ENCODE results near the gene NCBP3. TPM values are rescaled to one million over a fixed set of nuclear protein-coding genes. Genes with fewer than 3 reads are reported as not detected.

NCBP3 gene, protein sequence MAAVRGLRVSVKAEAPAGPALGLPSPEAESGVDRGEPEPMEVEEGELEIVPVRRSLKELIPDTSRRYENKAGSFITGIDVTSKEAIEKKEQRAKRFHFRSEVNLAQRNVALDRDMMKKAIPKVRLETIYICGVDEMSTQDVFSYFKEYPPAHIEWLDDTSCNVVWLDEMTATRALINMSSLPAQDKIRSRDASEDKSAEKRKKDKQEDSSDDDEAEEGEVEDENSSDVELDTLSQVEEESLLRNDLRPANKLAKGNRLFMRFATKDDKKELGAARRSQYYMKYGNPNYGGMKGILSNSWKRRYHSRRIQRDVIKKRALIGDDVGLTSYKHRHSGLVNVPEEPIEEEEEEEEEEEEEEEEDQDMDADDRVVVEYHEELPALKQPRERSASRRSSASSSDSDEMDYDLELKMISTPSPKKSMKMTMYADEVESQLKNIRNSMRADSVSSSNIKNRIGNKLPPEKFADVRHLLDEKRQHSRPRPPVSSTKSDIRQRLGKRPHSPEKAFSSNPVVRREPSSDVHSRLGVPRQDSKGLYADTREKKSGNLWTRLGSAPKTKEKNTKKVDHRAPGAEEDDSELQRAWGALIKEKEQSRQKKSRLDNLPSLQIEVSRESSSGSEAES
- 30.3 TPM for polyA plus RNA-seq (2013, experiment 1 of 2; ENCODE audit: insufficient read length)
- polyA plus RNA-seq (2013, experiment 2 of 2; ENCODE audit: insufficient read length) = 32.8 TPM

DNA sequence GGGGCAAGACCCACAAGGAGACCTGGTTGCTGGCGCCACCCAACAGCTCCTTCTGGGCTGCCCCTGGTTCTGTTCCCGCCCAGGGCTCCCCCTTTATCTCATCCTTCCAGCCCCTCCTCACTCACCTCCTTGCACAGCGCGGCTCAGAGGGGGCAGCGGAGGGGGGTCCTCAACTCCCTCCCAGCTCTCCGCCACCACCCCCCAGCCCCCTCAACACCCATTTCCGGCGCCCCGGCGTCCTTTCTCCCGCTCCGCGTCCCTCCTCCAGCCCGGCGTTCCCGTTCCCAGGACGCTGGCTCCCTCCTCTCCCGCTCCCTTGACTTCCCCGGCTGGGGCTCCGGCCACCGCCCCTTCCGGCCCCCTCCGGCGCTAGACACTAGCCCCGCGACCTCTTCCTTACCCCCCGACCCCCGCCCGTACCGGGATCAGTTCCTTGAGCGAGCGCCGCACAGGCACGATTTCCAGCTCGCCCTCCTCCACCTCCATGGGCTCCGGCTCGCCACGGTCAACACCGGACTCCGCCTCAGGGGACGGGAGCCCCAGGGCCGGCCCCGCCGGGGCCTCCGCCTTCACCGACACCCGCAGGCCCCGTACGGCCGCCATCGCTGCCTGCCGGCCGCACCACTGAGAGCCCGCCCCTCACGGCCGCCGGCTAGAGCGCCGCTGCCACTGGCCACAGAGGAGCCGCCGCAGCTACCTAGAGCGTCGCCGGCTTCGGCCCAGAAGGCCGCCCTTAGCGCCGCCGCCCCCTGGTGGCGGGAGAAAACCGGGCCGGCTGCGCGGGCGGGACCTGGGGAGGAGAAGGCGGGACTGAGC lies at the start of gene NCBP3:
NCBP3 (minus strand) TSS at position 626 of the 816 bp plus-strand sequence; CDS start at position 603, 23 bp downstream.
- peak; percentile 88 for DNase-seq

DNA sequence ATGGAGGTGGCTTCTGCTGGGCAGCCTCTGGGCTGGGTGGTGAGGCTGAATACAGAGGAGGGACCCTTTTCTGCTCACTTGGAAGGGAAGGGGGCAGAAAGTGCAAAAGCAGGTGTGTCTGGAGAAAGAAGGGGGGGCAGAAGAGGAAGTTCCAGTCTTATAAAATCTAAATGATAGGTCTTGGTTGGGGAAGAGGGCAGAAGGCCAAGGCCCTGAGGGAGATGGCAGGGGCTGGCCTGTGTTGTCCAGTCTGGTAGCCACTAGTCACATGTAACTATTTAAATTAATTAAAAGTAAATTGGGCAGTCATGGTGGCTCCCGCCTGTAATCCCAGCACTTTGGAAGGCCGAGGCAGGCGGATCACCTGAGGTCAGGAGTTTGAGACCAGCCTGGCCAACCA lies 49.3 kb upstream of the NCBP3 start:
- DNase-seq = no peak

DNA sequence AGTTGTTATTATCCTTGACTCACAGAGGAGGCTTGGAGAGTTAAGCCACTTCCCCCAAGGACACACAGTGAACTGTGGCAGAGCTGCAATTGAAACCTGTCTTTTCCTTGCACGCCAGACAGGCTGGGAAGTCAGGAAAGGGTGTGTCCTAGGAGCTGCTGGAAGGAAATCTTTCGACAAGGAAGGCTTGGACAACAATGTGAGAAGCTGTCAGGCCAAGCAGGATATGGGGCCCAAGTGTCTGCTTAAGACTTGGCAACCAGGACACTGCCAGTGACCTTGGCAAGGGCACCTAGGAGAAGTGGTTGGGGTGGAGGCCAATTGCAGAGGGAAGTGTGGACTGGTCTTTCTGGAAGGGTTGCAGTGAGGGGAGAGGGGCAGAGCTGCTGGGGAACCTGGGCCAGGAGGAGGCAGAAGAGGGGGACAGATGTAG lies 48.9 kb upstream of the NCBP3 start:
- peak; percentile 56 for DNase-seq

DNA sequence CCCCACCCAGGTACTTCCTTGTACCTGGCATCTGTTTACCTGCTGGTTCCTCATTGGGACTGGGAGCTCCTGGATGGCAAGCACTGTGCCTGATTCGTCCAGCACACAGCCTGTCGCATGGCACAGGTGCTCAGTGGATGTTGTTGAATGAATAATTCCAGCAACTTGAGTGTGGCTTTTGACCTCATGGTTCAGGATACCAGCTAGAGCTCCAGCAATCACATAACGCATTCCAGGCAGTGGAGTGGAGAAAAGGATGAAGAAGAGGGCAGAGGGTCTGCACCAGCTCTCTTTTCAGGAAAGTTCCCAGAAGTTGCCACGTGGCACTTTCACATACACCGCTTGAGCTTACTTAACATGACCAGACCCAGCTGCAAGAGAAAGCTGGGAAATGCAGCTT lies 48.1 kb upstream of the NCBP3 start:
- DNase-seq = no peak

DNA sequence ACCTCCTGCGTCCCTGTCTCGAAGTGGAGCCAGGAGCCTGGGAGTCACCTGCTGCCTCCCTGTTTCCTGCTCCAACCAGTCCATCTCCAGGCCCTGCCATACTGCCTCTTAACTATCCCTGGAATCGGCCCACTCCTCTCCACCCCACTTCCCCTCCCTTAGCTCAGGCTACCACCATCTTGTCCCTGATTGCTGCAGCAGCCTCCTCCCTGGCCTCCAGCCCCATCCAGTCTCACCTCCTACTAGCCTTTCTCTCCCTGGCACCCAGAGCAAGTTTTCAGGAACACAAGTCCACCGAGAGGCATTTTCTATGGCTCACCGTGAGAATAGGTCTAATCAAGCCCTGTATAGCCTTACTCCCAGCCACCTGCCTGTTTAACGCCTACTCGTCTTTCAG lies 47.7 kb upstream of the NCBP3 start:
- no peak for DNase-seq

DNA sequence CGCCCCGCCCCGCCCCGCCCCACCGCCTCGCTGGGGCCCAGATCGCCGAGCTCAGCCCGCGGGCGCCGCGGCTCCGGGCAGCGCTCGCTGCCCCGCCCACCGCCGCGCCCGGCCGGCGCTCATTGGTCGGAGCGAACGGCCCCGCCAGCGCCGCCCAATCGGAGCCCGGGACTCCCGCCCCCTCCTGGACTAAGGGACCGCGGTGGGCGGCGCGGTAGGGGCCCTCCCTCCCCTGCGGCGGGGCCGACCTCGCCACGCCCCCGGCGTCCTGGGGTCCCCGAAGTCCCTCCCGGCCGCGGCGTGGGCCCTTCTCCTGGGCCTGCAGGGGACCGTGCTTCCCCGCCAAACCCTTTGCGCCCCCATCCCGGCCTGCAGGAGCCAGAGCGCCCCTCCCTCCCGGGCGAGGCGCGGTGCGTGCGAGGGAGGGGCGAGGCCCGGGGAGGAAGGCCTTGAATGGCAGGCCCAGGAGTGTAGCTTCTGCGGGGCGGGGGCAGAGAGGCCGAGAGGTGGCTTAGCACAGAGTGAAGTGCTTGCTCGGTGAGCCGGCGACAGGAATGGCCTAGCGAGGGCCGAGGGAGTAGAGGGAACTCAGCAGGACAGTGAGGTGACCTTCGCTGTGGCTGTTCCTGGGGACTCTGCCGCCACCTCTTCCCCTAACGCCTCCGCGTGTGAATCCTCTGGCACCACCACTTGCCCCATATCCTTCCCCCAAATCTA lies 47.1 kb upstream of the NCBP3 start, which contains the start of gene CAMKK1:
CAMKK1 (minus strand) TSS at position 51 of the 717 bp plus-strand sequence. CDS start 7,366 bp downstream, outside the sequence.
- DNase-seq = peak; percentile 86

DNA sequence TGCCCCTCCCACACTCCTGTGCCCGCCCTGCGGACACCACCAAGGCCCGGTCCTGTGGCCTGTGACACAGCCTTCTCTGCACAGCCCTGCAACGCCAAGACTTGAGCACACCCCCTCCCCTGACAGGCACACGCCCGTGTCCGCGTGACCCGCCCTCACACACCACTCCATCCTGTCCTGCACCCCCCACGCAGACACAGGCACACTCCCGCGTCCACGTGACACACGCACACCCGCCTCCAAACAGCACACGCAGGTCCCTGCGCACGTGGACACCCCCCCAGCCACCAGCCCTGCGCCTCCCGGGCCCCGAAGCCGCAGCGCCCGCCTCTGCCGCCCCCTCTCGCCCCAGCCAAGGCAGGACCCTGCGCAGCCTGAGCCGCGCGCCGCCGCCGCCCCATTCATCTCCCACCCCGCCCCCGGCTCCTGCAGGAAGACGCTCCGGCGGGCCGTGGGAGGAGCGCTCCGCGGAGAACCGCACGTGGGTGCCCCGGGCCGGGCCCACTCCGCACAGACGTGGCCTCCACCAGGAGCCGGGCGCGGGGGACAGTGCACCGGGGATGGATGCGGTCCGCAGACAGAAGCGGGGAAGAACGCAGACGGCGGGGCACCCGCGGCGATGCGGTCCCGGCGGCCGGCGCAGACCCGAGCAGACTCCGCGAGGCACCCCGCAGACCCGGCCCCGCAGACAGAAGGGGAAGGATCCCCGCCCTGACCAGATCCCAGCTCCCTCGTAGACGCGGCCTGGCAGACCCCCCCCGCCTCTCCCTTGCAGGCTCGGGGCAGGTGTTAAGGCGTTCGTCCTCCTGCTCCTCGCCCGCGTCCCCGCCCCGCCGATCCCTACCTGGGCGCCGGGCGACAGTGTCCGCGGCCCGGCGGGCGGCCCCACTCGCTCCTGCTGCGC lies 46.3 kb upstream of the NCBP3 start:
- peak; percentile 67 for DNase-seq

DNA sequence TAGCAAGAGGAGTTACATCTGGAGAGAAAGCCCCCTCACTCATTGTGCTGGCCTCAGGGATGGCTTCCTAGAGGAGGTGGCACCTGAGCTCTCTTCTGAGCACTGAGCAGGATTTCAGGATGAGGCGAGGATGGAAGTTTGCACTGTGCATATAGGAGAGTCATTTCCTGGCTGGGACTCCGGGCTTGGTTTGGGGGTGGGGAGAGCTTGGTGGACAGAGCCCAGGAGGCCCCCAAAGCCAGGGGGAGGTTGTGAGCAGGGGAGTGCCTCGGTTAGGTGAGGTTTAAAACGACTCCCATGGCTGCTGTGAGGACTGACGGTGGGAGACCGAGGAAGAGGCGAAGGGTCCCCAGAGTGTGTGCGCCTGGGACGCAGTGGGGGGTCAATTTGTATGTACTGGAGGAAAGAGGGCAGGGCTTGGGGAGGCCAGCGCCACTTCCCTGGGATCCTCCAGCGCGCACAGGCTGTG lies 45.6 kb upstream of the NCBP3 start:
- peak; percentile 40 for DNase-seq

DNA sequence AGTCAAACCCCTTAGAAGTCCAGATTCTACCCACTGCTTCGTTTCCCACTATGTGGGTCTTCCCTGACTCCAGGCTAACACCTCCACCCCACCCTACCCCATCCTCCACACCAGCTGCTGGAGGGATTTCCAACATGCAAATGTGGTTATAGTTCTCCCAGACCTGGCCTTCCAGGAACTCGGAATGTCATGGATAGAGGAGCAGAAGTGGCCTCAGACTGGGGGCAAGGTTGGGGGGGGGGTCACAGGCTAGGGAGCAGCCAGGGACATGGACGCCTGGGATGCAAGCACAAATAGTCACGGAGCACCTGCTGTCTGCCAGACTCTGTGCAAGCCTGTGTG lies 44.8 kb upstream of the NCBP3 start:
- DNase-seq = no peak

DNA sequence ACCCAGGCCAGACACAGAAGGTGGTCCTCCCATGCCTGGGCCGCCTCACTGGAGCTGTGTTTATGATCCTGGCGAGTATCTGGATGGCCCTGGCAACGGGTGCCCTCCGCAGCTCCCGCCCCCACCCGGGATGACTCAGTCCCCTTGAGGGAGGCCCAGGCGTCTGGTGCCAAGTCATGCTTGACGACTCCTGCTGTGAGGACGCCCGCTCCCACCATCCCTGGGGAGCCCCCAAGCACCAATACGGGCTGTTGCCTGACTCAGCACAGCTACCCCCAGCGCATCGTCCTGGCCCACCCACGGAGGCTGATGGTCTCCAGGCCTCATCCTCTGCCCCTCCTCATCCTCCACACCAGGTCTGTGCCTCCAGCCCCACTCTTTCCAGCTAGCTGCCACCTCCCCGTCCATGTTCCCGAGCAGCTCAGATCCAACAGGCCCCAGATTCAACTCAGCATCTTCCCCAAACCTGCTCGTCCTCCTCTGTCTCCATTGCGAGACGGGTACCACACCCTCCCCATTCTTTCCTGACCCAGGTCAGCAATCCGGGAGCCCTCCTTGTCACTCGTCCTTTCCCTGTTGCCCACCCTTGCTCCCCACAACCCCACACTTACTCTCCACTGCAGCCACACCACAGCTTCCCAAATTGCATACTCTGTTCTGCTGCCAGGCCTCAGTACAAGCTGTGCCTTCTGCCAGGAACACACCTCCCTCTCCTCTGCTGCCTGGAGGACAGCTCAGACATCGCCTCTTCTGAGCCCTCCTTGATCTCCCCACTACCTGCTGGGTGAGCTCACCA lies 44.2 kb upstream of the NCBP3 start:
- peak; percentile 94 for DNase-seq

DNA sequence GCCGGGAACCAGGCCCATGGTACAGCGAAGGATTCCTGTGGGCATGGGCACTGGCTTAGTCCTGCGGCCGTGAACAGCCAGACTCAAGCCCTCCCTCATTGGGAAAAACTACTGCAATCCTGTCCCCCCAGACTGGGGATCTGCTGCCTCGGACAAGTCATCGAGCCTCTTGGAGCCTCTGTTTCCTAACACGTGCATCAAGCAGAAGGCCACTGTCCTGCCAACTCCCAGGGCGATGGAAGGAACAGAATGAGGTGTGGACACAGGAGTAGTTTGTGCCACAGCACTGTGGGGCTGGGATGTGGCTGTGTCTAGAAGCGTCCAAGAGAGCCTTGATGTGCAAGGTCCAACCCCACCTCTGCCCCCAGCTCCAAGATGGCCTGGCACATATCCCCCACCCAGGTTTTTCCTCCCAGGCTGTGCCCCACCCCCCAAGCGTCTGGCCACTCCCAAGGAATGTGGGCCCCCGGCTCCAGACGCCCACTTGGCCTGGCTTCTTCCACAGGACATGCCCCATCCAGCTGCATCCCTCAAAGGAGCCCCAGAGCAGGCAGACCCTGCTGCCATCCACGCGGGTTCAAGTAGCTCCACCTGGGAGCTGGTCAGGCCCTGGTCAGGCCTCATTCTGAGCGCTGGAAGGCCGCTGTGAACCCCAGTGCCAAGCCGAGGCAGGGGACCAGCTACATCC lies 43.4 kb upstream of the NCBP3 start:
- no peak for DNase-seq

DNA sequence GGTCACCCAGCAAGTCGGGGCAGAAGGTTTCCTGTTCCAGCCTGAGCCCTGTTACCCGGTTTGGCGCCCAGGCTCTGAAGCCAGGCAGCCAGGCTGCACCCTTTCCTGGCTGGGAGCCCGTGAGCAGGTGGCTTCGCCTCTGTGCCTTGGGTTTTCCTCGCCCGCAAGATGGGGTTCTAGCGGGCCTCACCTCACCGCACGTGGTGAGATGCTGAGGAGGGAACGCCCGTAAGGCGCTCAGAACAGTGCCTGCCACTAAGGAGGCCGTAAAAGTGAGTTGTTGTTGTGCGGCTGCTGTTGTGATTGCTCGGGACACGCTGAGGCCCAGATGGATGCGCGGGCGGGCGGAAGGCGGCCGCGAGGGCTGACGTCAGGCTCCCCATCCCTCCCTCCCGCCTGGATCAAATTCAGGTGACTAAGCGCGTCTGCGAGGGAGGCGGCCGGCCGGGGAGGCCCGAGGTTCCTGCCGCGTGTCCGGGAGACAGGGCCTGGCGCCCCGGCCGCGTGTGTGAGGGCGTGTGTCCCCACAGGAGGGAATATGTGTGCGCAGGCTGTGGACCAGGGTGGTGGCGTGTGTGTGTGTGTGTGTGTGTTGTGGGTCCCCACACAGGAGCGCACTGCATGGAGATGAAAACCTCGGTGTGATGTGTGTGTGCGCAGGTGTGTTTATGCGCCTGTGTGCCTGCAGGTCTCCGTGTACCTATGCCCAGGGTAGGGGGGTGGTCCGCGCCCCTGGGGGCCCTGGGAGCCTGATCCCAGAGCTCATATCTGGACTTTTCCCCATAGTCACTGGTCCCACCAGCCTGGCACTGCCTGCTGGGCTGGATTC lies 42.5 kb upstream of the NCBP3 start:
- peak; percentile 88 for DNase-seq

DNA sequence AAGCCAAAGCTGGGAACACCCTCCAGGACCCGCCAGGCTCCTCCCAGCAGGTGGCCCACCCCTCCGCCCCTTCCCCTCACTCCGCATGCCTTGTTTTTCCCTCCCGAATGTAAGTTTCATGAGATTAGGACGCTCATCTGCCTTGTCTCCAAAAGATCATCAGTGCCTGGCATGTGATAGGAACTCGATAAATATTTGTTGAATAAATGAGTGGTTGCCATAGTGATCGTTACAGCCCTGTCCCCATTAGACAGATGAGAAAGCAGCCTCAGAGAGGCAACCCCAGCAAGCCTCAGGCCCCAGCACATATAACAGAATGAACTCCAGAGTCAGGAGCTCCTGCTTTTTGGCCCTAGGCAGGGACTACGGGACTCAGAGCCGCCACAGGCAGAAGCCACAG lies 41.8 kb upstream of the NCBP3 start:
- no peak for DNase-seq

DNA sequence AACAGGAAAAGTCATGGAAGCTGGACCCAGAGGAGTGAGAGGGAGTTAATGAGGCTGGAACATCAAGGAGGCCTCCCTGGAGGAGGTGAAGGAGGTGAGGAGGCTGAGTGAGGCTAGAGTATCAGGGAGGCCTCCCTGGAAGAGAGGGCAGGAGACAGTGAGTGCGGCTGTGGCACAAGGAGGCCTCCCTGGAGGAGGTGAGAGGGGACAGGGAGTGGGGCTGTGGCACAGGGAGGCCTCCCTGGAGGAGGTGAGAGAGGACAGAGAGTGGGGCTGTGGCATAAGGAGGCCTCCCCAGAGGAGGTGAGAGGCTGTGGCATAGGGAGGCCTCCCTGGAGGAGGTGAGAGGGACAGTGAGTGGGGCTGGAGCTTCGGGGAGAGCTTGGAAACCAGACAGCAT lies 41.3 kb upstream of the NCBP3 start:
- DNase-seq = no peak

DNA sequence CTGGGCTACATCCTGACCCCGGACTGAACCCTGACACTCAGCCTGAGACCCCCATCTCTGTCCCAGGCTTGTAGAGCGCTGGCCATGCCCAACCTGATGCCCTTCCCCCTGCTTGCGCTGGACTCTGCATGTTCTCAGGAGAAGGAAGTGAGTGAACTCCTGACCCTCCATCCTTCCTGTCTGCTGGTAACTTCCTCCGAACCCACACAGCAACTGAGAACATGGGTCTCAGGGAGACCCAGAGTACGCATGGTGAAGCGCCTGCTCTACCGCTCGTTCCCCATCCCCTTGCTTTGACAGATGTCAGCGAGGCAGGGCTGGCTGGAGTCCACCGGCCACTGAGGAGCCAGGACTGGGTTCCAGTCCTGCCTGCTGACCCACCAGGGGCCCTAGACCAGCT lies 40.7 kb upstream of the NCBP3 start:
- no peak for DNase-seq

DNA sequence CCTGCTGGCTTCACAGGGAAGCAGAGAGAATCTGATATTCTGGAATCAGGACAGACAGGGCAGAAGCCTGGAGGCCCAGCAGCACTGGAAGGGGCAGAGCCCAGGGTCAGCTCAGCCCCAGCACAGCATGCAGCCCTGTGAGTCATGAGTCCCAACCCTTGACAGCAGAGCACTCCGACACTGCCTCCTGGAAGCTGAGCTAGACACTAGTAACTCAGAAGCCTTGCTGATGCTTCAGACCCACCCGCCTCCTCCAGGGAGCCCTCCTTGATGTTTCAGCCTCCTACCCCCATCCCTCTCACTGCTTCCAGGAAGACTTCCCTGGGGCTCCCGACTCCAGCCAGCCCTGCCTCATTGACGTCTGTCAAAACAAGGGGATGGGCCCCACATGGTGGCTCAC lies 39.9 kb upstream of the NCBP3 start:
- peak; percentile 88 for DNase-seq

DNA sequence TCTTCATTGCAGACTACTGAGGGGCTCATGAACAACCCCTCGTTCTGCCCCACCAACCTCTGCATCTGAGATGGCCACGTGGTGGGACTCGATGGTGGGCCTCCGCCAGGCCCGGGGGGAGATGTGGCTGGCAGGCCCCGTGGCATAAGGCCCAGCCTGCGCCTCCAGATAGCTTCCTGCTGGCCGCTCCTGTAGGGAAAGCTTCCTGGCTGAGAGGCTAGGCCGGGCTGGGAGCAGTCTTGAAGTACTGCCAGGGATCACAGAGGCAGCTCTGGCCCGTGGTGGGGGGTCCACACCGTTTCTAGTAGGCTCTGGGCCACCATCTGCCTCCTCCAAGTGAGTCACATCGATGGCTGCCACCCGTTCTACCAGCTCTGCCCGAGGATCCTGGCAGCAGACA lies 39.2 kb upstream of the NCBP3 start:
- no peak for DNase-seq

DNA sequence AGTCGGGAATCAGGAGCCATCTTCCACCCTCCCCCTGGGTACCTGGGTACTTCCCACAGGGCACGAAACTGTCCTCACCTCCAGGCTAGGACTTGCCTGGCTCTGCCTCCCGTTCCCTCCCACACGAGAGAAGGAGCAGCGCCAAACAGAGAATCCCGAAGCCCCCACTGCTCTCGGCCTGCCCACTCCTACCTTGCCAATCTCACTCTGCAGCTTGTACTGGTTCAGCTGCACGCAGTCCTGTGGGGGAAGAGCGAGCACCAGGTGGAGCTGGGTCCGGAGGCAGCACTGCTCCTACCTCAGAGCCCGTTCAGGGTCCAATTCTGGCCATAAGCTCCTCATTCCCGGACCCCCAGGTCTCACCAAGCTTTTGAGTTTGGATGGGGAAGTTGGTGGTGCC lies 38.1 kb upstream of the NCBP3 start:
- no peak for DNase-seq

DNA sequence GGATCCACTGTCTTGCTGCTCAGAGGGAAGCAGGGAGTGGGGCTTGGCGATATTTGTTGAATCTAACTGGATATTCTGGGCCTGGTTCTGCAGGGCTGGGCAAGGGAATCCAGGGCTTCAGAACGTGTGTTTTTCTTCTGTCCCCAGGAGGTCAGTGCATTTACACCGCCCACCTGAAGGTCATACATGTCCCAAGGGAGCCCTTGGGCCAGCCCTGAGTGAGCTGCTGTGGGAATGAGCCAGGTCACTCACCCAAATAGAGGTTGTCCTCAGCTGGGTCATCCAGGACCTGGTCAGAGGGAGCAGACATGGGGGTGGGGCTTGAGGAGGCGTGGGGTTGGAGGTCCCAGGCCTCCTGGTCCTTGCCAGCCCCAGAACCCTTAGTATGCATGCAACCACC lies 36.2 kb upstream of the NCBP3 start:
- no peak for DNase-seq
